Measurements from ENCODE around the gene DCTPP1. TPM values are rescaled to one million over a fixed set of nuclear protein-coding genes. Genes with fewer than 3 reads are reported as not detected.

Gene DCTPP1
- total and polyA plus RNA-seq, 2 of the 13 experiments (the other 11 are each of a cell fraction or from before 2014, with no cell fraction given), result 54.8 to 74.4 TPM

- TF ChIP-seq ZNF710 (CRISPR knock-in tag; IDR thresholded peaks at IDR 0.05; ENCODE audit: borderline replicate concordance) (no peak; the same call in 1 of the 2 replicates), NFAT5 (CRISPR knock-in tag; IDR thresholded peaks at IDR 0.05) (no peak), KAT7 (CRISPR knock-in tag; IDR thresholded peaks at IDR 0.05; ENCODE audit: borderline replicate concordance) (0 out of 2 replicates have a peak, but pooled peaks have one; percentile 15), PREB (CRISPR knock-in tag; IDR thresholded peaks at IDR 0.05) (no peak), CAMTA2 (CRISPR knock-in tag; IDR thresholded peaks at IDR 0.05; ENCODE audit: borderline replicate concordance) (no peak), NFATC3 (CRISPR knock-in tag; IDR thresholded peaks at IDR 0.05) (peak; percentile 76; the same call in 1 of the 2 replicates), ATF5 (CRISPR knock-in tag; IDR thresholded peaks at IDR 0.05; ENCODE audit: low read depth) (no peak), IRX3 (CRISPR knock-in tag; IDR thresholded peaks at IDR 0.05; ENCODE audit: borderline replicate concordance, low read depth) (no peak), KLF12 (CRISPR knock-in tag; IDR thresholded peaks at IDR 0.05; ENCODE audit: borderline replicate concordance) (no peak), ZNF652 (CRISPR knock-in tag; IDR thresholded peaks at IDR 0.05; ENCODE audit: borderline replicate concordance, low read depth) (peak; percentile 11; the same call in 1 of the 2 replicates), SYNCRIP (IDR thresholded peaks at IDR 0.05; ENCODE audit: insufficient read depth, low read depth, low read length) (no peak), SNAPC2 (CRISPR knock-in tag; IDR thresholded peaks at IDR 0.05) (no peak), ZXDC (CRISPR knock-in tag; IDR thresholded peaks at IDR 0.05) (no peak), ZNF331 (CRISPR knock-in tag; IDR thresholded peaks at IDR 0.05) (no peak), ZNF564 (CRISPR knock-in tag; IDR thresholded peaks at IDR 0.05) (peak; percentile 12; the same call in 1 of the 2 replicates)
These were observed 33.7 kb downstream of the DCTPP1 start (continued) for GRCh38 chr16:30395992-30396585.

Data from HepG2 (cell line).